Lung microvascular endothelial cell (primary cell): ENCODE data around the gene HSFX3. TPM values are rescaled to one million over a fixed set of nuclear protein-coding genes. Genes with fewer than 3 reads are reported as not detected.
A peak's percentile ranks its signal among the peaks of the same experiment; 100 is the strongest.
"Not testable (repeated sequence)": the region's sequence is repeated elsewhere in the genome, so short reads cannot be mapped to it uniquely, and the experiment has no call there.

Source experiments
- DNase-seq, 2 donors: peaks; one replicate each; pipeline versions ENCODE4 v3.0.0 to v3.0.0-alpha.2; 2010; ENCODE audit warnings: low read depth in 2 of 2
- total RNA-seq: library from RNA; depleted of rRNA; stranded (reverse); fragments of >200 nt; gene quantifications from 2 replicates; pipeline ENCODE4 v1.2.1, GENCODE V29; 2014

The HSFX3 gene
- total RNA-seq, 1 donor from 2014 or later, result not detected

DNA sequence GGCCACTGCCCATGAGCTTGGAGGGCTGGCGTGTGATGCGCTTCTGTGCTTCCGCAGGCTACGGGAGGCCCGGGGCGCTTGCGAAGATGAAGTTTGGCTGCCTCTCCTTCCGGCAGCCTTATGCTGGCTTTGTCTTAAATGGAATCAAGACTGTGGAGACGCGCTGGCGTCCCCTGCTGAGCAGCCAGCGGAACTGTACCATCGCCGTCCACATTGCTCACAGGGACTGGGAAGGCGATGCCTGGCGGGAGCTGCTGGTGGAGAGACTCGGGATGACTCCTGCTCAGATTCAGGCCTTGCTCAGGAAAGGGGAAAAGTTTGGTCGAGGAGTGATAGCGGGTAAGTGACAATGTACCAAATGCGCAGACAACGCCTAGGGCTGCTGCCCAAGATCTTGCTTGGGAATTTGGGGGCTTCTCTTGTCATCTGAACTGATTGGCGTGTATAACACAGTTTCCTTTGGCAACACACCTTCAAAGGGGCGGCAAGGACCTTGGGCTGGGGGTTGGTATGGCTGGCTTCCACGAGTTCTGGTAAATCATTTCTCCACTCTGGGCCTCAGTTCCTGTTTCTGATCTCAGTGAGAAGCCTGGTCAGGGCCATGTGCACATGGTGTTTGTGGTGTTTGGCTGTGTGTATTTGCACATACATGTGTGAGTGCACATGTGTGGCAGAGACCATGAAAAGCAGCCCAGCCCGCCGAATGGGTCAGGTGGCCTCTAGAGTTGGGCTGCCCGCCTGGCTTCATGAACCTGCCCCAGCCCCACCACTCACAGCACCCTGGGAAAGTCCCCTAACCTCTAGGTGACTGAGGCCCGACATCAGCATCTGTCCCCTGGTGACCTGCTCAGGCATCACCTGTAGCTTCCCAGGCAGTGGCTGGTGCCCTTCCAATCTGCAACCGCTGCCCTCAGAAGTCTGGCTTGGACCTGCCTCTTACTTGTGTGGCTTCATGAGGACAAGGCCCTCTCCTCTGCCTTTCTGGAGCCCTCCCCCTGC lies 3.9 kb downstream of the HSFX3 start:
- peak; percentile 21 to 30 for DNase-seq

- peak in 1 of 2 donors; percentile 16 for DNase-seq
Observed at GRCh38 chrX:149541521-149542047, 8.1 kb downstream of the HSFX3 start.

GRCh38 chrX:149540621-149541520 lies 8.9 kb downstream of the HSFX3 start, which contains the start of gene EOLA1:
EOLA1 (plus strand) TSS chrX:149541012; CDS start chrX:149545631, 4,619 bp downstream.
- DNase-seq, result peak; percentile 96

- DNase-seq, result peak; percentile 90 to 93
Observed at GRCh38 chrX:149540131-149540620, 9.5 kb downstream of the HSFX3 start.

GRCh38 chrX:149539283-149540130 lies 10.2 kb downstream of the HSFX3 start:
- peak; percentile 92 to 94 for DNase-seq

DNA sequence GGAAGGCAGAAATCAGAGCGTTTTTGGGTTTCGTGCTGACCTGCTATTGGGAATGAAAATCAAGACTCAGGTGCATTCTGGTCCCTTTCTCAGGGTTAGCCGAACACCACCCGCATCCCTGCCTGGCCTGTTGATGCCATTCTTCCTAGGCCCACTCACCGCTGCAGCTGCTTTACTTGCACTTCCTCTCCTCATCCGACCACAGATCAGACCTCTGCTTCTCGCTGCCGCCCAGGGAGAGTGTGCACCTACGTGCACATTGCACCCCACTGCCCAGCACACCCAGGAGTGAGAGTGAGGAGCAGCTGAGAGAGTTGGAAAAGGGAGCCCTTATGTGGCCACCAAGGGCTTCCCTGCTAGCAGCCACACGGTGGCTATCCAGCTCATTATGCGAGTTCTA lies 12.2 kb downstream of the HSFX3 start:
- DNase-seq, result not testable (repeated sequence)

DNA sequence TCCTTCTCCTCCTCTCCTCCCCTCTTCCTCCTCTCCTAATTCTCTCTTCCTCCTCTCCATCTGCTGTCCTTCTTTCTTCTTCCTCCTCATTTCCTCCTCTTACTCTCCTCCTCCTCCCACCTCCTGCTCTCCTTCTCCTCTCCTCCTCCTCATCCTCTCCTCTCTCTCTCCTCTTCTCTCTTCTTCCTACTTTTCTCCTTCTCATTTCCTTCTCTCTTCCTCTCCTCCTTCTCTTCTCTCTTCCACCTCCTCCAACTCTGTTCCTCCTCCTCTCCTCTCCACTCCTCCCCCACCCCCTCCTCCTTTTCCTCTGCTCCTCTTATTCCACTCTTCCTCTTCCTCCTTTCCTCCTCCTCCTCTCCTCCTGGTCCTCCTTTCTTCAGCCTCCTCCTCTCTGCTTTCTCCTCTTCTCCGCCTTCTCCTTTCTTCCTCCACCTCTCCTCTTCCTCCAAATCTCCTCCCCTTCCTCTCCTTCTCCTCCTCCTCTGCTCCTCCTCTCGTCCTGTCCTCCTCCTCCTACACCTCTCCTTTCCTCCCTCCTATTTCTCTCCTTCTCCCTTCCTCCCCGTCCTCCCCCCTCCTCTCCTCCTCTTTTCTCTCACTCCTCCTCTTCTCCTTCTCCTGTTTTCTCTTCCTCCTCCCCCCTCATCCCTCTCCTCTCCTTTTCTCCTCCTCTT lies 14.7 kb downstream of the HSFX3 start:
- DNase-seq, result not testable (repeated sequence)

DNA sequence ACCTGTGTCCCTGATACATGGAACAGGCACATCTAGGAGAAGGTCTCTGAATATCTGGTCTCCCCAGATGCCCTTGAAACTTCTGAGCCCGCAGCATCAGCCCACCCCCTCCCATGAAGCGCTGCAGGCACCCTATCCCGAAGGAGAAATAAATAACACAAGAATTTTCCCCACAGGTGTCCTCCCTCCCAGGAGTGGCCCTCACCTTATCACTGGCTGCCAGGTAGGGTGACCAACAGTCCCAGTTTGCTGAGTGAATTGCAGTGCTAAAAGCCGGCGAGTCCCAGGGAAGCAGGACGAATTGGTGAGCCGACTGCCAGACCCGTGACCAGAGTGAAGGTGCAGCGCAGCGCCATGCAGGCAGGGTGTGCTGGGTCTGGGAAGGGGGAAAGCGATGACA lies 15.7 kb downstream of the HSFX3 start:
- not testable (repeated sequence) for DNase-seq

DNA sequence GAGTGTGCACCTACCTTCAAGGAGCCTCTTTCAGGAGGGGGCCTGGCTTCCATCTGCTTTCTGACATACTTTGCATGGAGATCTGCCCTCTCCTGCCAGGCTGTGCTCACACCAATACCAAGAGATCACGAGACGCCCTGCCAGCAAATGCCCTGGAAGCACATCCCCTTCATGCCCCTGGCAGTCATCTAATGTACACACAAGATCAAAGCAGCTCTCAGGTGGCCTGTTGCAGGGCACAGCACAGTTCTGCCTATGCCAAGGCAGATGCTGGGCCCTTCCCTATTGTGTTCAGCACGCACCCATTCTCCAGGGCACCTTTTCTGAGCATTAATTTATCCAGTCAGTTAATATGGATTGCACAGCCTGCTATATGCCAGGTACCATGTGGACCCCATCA lies 16.9 kb downstream of the HSFX3 start:
- DNase-seq, result not testable (repeated sequence)

DNA sequence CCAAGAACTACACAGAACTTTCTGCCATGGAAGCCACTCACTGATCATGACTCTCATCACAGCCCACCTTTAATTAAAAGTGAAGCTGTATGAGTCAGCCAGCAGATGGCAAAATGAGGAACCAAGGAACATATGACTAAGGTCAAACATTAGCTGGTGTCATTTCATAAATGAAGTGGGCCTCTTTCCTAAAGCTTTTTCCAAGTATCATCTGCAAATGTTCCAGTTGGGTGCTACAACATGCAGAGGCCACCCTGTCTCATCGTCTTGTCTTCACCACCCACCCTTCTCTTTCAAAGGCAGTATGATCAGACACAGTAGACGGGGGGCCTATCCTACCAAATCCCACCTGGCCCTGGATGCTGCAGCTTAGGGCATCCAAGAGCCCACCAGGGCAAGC lies 18.1 kb downstream of the HSFX3 start:
- DNase-seq, result no peak

DNA sequence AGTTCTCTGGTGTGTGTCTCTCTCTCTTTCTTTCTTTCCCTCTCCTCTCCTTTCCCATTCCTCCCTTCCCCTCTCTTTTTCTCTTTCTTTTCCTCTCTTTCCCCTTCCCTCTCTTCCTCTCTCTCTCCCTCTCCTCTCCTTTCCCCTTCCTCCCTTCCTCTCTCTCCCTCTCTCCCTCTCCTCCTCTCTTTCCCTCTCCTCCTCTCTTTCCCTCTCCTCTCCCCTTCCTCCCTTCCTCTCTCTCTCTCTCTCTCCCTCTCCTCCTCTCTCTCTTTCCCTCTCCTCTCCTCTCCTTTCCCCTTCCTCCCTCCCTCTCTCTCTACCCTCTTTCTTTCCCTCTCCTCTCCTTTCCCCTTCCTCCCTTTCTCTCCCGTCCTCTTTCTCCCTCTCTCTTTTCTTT lies 21.3 kb downstream of the HSFX3 start:
- no peak for DNase-seq

DNA sequence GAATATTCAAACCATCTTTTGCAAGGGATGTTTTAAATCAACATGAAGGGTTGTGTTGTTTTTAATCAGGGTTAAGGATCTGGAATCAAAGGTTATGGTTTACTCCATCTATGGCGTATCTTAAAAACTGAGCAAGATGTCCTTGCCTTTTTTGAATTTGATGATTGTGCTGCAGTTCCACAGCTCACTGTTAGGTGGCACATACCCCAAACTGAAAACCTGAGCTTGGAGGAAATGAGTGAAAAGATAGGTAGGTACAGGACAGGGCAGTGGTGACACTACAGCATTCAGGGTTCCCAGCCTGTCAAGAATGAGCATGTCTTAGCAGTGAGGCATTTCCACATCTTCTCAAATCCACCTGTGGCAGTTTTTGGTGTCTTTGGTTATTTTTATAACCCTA lies 22.0 kb downstream of the HSFX3 start:
- peak; percentile 44 to 45 for DNase-seq

- DNase-seq, result not testable (repeated sequence)
Observed at GRCh38 chrX:149526318-149527033, 23.2 kb downstream of the HSFX3 start.

GRCh38 chrX:149525903-149526302 lies 23.8 kb downstream of the HSFX3 start:
- DNase-seq, result not testable (repeated sequence)

GRCh38 chrX:149525389-149525788 lies 24.3 kb downstream of the HSFX3 start:
- peak; percentile 57 to 70 for DNase-seq

DNA sequence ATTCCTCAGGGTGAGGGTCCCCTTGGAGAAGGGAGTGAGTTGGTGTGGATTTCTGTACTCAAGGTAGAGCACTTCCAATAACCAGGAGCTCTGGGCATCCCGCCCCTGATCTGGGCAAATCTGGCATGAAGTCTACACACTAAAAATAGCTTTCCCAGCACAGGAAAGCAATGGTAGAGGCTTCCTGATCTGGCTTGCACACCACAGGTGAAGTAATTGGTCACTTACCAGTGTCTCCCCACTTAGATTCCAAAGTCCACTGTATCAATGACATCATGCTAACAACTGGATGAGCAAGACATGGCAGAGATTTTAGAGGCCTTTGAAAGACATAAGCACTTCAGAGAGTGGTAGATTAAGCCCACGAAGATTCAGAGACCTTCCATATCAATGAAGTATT lies 26.8 kb downstream of the HSFX3 start:
- no peak for DNase-seq

- DNase-seq, result no peak
Observed at GRCh38 chrX:149521438-149521837, 28.3 kb downstream of the HSFX3 start.

- not testable (repeated sequence) for DNase-seq
Observed at GRCh38 chrX:149520636-149521277, 29.0 kb downstream of the HSFX3 start.

GRCh38 chrX:149518236-149518635 lies 31.5 kb downstream of the HSFX3 start:
- peak in 1 of 2 donors; percentile 43 for DNase-seq
